GM12872 (cell line): Measurements from ENCODE around the gene LZTFL1.

Experiments used
- CTCF ChIP-seq: IDR thresholded peaks from 3 replicates; pipeline ENCODE4 v1.5.1; 2011; ENCODE audit warnings: low read depth, mild to moderate bottlenecking, low read length, moderate library complexity; ENCODE audit not compliant: insufficient read depth

Gene LZTFL1

DNA sequence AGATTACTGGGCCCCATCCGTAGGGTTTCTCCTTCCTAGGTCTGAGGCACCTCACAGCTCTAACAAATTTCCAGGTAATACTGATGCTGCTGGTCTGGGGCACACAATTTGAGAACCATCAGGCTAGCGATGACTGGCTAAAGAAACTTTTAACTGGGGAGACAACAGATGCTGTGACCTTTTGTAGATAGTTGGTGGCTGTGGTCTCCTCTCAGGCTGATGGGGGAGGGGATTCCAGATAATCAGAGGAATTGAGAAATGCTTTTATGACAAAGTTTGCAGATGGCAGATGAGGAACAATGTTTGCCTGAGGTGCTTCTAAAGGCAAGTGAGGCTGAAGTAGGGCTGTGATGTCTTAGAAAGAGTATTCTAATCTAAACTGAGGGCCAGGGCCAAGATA is 30.6 kb upstream of the LZTFL1 start:
- no peak for TF ChIP-seq CTCF

DNA sequence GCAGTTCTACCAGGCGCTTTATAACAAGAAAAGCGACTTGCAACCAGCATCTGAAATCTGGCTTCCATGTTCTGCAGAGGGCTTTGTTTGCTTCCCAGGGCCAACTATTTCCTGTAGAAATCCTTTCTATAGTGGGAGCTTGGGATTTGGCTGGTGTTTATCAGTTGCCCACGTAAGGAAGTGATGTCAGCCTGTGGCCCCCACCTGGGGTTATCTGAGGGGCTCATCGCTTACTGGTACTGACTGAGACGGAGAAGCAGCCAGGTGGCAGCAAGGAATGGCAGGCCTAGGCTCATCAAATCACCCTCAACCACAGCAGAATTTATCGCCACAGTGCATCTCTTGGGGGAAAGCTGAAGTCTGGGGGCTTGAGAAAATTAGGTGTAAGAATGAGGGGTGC is 29.9 kb upstream of the LZTFL1 start:
- no peak for TF ChIP-seq CTCF

GRCh38 chr3:45870099-45870498 is 28.2 kb upstream of the LZTFL1 start:
- no peak for TF ChIP-seq CTCF

DNA sequence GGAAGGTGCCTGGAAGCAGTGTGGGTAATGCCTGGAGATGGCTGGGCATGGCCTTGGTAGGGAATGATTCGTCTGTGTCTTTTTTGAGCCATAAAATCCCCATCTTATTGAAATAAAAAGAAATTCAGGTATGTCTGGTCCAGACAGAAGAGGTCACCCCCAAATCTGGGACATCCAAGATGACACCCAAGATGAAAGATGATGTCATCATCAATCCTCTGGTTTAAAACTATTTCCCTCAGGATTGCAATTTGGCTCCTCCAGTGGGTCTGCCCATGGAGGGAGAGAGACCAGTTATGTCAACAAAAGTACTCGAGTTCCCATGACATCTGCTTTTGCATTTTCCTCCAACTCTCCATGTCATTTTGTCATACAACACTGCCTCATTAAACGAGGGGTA is 27.7 kb upstream of the LZTFL1 start:
- TF ChIP-seq CTCF: no peak

DNA sequence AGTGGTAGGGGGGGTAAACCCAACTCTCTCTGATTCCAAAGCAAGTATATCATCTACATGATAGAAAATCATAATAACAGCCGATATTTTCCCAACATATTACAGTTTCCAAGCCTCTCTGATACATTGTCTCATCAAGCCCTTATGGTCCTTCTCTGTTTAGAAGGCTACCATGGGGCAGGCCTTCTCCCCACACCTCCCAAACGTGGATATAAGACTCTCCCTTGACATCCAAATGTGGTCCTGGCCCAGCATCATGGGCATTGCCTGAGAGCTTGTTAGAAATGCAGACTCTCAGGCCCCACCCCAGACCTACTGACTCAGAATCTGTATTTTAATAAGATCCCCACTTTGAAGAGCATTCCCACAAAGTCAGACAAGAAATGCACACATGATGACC is 26.7 kb upstream of the LZTFL1 start:
- no peak for TF ChIP-seq CTCF

GRCh38 chr3:45868213-45868612 is 26.3 kb upstream of the LZTFL1 start:
- TF ChIP-seq CTCF: no peak

GRCh38 chr3:45865563-45865962 is 23.6 kb upstream of the LZTFL1 start:
- no peak for TF ChIP-seq CTCF
